NCI-H69 (cell line): ENCODE results near the gene CD244.

ENCODE experiments used
- DNase-seq: peaks from one replicate; lab custom pipeline; 2025; lab: John Stamatoyannopoulos, UW

The CD244 gene

DNA sequence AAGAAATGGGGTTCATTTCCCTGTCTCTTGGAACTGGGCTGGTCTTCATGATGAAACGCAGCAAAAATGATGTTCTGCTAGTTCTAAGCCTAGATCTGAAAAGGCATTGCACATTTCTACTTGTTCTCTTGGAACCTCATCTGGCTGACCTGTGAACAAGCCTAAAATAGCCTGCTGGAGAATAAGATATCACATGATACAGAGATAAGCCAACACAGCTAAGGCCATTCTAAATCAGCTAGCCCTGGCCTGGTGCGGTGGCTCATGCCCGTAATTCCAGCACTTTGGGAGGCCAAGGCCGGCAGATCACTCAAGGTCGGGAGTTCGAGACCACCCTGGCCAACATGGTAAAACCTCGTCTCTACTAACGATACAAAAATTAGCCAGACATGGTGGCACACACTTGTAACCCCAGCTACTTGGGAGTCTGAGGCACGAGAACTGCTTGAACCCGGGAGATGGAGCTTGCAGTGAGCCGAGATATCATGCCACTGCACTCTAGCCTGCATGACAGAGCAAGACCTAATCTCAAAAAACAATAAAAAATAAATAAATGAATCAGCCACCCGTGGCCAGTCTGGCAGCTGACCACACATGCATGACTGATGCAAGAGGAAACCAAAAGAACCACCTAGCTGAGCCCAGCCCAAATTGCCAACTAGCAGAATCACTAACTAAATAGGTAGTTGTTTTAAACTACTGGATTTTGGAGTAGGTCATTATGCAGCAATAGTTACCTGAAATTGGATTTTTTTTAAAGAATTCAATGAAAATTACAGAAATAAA is 18.0 kb downstream of the CD244 start:
- no peak for DNase-seq

DNA sequence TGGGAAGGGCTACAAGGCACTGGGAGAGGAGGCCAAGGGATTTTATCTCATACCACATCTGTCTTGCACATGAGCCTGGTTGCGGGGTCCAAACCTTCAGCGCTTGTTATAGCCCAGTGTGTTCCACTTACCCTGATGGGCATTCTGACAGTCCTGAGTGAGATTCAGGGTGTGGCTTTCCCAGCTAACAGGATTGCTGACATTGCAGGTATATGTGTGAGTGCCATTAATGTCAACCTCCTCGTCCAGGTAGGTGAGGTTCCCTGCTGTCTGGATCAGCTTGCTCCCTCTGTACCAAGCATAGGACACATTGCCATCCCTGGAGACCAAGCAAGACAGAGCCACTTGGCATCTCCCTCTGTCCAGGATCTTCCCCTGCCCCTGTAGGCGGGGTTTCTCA is 21.6 kb downstream of the CD244 start:
- DNase-seq = no peak

DNA sequence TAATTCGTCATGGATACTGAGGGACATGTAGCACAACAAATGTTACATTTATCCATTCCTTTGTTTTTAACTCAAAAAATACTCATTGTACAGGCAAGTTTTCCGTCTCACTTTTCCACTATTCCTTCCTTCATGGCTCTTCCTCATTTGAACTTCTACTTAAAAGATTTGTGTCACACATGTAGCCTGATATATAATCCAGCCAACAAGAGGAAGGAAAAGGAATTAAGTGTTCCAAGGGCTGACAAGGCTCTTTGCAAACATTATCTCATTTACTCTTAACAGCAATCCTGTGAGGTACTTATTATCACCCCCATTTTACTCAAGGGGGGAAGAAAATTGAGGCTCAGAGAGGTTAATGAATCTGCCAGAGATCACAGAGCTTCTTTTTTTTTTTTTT is 22.9 kb downstream of the CD244 start:
- DNase-seq = no peak

DNA sequence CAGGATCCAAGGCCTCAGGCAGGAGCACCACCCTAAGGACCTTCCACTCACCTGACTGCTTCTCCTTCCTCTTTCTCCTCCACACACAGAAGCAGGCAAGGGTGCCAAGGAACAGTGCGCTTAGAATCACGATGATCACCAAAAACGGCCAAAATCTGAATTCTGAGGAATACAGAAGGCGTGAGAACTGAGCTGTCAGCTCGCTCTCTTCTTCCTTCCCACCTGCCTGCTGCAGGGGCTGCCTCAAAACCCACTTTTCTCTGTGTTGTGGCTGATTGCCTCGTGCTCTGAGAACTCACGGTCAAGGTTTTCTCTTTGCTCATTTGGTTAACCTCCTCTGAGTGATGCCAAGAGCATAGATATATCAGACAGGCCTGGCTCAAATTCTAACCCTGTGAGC is 23.8 kb downstream of the CD244 start:
- DNase-seq = no peak

DNA sequence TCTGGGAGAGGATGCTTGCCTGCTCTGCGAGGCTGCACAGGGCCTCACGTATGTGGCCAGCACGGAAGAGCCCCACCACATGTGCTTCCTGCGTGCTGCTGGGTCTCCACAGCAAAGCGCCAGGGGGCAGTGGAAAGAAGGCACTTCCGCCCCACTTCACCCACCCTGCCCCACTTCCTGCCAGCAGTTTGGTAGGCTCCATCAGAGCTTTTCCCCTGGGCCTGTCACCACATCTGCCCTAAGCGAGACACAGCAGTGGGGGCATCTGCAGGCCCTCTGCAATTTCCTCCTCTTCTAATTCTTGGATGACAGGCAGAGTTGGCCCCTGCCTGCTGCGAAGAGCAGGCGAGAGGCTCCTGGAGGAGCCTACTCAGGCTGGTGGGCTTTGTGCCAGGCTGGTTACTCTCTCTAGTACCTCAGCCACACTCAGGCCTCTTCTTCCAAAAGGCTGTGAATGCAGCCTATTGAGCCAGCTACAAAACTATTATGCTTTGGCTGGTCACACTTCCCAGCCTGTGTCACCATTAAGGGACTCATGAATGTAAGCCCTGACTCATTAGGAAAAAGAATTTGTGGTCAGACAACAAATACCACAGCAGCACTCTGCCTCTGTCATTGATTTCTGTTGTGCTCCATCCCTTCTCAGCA is 25.0 kb downstream of the CD244 start:
- peak; percentile 17 for DNase-seq

DNA sequence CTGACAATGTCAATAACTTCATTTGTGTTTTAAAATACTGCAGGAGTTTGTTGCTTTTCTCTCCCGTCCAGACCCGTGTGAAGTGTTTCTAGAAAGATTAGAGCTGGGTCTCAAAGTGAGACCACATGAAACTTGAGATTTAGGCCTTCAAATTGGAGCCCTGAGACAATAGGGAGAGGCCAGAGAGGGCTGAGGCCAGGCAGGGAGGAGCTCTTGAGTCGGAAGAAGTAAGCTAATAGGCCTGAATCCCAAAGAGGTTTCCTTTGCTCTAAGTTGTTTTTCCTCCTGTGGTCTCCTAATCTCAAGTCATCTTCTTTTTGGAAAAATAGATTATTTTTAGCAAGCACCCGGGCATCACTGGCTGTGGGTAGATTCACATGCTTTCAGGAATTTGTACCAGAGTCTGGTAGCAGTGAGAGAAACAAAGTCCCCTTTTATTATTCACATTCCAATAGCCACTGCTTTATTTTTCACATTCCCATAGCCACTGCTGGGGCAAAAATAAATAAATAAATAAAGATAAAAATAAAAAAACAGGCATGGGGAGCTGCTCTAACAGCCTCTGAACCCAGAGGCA is 25.6 kb downstream of the CD244 start:
- no peak for DNase-seq

DNA sequence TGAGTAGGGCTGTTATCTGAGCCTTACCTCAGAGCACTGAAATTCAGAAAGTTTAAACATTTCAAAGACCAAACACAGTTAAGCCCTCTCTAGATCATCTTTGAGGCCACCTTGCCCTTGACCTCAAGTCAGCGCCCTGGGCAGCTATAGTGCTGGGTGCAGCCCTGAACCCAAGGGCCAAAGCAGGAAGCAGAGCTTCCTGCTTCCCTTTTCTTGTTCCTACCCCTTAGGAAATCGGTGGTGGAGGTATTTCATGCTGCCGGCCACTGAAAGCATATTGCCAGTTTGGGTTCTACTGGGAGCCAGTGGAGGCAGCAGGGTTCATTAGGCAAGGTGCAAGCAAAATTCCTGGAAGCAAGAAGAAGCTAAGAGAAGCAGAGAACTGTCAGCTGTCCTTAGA is 26.1 kb downstream of the CD244 start:
- no peak for DNase-seq

DNA sequence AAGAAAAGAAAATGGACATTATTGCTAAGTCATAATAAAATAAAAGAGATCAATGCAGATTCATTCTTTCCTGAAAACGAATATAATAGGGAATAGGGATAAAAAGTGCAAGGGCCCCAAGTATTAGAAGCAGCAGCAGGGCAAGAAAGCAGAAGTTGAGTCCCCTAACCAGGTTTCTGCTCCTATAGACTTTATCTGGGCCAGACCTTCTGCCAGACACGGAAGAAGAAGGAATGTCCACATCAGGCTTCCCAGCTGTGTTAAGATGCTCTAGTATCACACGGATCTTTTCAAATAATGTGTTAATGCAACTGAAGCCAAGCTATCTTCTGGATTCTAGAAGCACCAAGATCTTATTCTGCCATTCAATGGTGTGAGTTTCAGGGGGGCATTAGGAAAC is 26.9 kb downstream of the CD244 start:
- DNase-seq = no peak

DNA sequence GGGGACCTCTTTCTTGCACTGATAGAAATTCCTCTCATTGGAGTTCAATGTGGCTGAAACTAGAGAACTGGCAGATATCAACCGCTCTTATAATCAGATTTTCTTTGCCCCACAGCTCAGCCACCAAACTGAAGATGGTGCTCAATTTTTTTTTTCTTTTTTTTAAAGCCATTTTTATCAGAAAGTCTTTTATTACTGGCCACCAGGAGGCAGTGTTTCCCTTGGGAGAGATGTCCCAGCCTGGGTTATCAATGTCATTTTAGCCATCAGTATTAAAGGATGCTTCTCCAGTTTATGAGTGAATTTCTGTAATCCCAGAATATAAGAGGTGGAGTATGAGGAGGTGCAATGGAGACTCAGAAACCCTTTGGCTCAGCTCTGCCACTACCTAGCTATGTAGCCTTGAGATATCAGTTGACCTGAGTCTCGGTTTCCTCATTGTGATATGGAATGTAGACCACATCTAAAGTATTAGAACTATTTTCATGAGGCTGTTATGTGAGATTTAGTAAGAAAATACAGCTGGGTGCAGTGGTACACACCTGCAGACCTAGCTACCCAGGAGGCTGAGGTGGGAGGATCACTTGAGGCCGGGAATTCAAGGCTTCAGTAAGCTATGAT is 27.6 kb downstream of the CD244 start:
- peak; percentile 24 for DNase-seq

DNA sequence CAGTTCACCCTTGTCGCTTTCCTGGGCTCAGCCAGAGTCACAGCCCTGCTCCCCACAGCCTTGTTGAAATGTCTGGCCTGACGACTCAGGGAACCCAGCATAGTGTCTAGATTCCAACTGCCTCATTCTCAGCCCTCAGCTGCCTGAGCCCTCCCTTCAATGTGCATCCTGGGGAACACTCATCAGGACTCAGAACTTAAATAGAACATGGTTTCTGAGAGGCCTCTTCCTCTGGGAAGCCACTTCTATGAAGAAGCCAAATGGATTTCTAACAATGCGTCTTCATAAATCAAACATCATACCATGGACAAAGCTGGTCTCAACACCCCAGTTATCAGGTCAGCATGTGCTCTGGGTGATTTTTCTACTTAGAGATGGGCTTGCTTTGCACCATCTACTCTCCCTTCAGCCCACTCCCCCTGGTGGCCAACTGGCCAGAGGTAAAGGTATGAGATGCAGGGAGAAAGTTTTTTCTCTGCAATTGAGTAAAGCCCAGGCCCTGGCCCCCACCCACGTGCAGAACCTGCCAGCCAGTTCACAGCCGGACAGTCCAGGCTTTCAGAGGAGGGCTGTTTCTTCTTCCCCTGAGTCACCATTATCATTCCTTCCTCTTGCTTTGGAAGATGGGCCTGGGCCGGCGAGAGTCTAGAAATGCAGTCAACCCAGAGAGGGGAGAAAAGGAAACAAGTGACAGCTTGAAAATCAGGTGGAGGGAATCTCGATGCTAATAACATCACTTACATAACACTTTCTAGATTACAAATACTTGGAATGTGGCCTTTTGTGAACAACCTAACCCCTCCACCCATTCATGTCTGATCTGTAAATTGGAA is 32.1 kb downstream of the CD244 start:
- DNase-seq = peak; percentile 42

DNA sequence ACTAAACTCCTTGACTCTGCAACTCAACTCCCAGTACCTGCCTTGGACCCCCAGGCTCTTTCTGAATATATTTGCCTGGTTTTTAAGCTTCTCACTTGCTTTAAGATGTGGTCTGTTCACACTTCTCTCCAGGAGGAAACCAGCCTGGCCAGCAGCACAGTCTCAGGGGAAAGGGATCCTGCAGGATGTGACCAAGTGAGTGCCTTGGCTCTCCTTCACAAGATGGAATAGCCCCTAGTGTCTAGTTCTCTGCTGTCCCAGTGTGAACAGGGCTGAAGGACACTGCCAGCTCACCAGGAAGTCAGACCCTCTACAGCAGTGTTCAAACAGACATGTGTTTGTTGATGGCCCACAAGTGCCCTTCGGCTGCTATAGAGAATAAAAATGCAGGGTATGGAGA is 32.9 kb downstream of the CD244 start:
- no peak for DNase-seq

DNA sequence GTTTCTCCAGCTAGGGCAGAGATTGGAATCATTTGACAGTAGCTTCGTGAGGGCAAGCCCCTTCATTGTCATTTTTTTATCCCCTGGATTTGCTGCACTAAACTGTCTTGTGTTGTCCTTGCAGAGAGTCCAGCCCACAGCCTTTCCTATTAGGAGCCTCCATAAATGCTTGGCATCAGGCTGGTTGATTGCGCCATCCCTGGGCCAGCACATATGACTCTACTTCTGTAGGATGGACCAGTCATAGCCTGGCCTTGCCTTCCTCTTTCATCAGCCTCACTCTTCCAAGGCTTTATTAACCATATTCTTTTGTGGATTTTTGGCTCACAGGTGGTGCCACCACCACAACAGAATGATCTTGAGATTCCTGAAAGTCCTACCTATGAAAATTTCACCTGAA is 35.3 kb downstream of the CD244 start:
- DNase-seq = no peak

DNA sequence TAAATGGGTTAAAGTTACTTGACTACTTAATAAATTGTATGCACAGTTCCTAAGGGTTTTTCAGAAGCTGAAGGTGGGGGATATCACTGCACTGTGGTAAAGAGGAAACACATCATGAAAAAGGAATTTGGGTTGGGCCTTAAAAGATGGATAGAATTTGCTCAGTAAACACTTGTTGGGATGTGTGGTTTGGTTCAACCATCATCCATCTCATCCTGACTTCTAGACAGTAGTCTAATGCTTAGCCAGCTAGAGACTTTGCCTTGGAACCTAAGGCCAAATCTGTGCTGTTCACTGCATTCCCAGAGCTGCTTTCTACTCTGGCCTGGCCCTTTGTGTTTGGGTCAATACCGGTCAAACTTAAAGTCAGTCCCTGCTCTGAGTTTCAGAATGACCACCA is 36.1 kb downstream of the CD244 start:
- DNase-seq = no peak

DNA sequence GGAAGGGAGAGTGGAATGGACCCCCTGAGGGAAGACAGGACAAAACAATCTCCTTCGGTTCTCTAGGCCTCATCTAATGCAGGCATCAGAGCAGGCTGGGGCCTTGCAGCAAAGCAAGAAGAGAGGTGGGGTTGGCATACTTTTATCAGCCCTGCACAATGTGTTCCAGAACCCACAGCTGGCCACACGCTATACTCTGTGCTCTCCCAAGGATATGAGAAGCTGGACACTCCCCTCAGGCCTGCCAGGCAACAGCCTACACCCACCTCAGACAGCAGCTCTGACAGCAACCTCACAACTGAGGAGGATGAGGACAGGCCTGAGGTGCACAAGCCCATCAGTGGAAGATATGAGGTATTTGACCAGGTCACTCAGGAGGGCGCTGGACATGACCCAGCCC is 39.4 kb downstream of the CD244 start:
- DNase-seq = no peak

DNA sequence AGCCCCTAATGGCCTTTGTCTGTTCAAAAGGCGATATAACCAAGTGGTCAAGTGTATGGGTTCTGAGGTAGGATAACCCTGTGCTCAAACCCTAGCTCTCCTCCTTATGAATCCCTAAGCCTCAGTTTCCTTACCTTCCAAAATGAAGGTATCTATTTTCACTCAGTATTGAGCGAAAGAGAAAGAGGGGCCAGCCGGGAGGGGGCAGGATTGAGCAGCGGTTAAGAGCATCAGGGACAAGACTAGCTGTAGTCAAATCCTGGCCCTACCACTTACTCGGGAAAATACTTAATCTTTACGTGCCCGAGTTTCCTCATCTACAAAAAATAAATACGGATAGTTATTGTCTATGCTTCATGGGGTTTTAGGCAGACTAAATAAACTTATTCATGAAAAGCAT is 41.1 kb downstream of the CD244 start:
- peak; percentile 12 for DNase-seq

DNA sequence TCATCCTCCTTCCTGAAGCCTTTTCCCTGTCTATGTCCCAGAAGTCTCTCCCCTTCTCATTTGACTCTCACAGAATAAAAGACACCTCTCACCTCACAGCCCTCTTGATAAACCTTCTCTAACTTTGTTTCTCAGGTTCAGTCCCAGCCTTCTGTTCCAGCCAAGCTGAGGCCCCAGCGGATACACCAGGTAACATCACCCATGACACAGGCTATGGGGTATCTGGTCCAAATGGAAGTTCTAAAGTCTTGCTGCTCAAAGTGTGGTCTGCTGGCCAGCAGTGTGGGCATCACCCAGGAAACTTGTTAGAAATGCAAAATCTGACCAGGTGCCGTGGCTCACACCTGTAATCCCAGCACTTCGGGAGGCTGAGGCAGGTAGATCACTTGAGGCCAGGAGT is 43.5 kb downstream of the CD244 start:
- DNase-seq = no peak

DNA sequence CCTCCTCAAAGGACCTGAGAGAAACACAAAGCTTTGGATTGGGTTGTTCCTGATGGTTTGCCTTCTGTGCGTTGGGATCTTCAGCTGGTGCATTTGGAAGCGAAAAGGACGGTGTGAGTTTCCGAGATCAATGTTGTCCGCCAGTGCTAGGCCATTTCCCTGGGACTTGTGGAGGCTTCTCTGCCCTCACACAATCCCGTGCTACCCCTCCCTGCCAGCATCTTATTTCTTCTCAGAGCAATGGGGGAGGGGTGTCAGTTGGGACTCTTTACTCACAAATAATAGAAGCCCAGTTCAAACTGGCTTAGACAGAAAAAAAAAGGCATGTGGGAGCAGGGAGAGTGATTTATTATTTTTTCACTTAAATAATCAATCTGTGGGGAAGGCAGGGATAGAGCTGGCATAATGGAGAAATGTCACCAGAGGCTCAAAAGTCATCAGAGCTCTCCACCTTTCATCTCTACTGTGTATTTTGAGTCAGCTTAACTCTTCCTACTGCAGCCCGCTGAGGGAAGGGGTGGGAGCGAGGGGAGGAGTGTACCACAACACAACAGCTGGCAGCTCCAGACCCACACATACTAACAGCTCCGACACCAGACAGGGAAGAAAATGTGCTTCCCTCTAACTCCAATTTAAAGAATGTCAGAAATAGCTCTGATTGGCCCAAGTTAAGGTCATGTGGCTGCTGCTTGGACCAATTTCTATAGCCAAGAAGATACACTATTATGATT is 44.3 kb downstream of the CD244 start:
- no peak for DNase-seq

DNA sequence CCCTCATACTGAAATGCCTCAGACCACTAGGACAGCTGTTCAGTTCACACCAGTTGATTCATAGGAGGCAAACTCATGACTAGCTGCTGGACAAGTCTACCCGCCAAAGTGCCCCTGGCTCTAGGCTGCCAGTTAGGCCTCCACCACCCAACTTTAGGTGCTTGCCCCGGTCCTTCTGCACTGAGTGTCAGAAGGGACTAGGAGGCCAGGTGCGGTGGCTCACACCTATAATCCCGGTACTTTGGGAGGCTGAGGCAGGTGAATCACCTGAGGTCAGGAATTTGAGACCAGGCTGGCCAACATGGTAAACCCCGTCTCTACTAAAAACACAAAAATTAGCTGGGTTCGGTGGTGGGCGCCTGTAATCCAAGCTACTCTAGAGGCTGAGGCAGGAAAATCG is 47.8 kb downstream of the CD244 start:
- no peak for DNase-seq

DNA sequence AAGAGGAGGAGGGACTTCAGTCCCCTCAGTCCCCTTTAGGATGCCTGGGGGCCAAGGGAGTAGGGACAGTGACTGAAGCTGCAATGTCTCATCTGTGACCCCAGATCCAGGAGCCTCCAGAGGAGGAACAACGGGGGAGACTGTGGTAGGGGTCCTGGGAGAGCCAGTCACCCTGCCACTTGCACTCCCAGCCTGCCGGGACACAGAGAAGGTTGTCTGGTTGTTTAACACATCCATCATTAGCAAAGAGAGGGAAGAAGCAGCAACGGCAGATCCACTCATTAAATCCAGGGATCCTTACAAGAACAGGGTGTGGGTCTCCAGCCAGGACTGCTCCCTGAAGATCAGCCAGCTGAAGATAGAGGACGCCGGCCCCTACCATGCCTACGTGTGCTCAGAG is 48.4 kb downstream of the CD244 start:
- DNase-seq = no peak

DNA sequence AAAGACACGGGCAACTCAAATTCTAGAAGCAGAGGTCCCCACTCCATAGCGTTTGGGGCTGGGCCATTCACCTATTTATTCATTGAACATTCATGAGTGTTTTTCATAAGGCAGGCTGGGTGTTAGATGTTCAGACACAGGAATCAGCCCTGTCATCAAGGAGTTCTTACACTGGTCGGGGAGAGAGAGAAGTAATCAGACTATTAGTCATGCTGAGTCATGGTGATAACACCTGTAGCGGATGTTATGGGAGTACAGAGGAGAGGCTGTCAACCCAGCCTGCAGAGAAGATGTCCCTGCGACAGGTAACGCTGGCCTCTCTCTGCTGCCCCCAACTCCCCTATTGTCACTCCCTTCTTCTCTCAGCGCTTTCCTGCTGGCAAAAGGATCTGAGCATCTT is 49.5 kb downstream of the CD244 start:
- no peak for DNase-seq

DNA sequence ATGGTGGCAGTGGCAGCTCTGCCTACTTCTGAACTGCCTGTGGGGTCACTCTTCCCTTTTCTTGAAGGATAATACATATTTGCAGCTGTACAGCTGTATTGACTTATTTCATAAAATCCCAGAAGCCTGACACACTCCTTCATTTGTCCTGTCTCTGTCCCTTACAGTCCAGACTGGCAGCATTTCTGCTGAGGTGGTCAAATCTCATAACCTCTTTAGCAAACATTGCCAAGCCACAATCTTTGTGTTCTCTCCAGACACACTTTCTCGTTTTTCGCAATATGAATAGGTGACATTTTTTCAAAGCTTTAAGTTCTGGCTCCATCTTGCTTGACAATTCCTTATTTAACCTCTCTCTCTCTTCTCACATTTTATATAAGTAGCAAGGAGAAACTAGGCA is 51.5 kb downstream of the CD244 start:
- no peak for DNase-seq

DNA sequence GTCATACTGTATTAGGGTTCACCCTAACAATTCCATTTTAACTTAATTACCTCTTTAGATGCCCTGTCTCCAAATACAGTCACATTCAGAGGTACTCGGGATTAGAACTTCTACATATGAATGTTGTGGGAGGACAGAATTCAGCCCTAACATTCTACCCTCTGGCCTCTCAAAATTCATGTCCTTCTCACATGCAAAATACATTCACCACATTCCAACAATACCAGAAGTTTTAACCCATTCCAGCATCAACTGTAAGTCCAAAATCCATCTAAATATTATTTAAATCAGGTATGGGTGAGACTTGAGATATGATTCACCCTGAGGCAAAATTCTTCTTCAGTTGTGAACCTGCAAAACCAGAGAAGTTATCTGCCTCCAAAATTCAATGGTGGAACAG is 52.2 kb downstream of the CD244 start:
- DNase-seq = no peak
